Stimulated activated CD8-positive, alpha-beta memory T cell treated with anti-CD3 and anti-CD28 coated beads, Interleukin-12 subunit alpha, Interleukin-12 subunit beta, amount 100 ng/mL, for 24 hours (primary cell): Measurements from ENCODE around the gene ZNF148.

ENCODE experiments used
- DNase-seq: peaks from one replicate; pipeline ENCODE4 v3.0.0-alpha.2; 2020; ENCODE audit errors: extremely low read depth

The ZNF148 gene

DNA sequence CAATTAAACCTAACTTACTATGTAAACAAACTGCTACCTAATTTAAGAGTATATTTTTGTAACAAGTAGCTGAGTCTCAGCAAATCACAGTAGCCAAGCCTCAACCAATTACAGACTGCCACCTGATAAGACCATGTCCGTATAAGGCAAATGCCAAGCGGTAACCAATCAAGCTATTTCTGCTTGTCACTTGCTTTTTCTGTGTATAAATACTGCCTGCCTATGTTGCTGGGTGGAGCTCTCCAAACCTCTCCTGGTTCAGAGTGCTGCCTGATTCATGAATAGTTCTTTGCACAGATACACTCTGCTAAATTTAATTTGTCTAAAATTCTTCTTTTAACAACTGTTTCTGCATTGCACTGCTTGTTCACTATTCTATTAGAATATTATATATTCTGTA is 42.6 kb downstream of the ZNF148 start:
- DNase-seq, result no peak

DNA sequence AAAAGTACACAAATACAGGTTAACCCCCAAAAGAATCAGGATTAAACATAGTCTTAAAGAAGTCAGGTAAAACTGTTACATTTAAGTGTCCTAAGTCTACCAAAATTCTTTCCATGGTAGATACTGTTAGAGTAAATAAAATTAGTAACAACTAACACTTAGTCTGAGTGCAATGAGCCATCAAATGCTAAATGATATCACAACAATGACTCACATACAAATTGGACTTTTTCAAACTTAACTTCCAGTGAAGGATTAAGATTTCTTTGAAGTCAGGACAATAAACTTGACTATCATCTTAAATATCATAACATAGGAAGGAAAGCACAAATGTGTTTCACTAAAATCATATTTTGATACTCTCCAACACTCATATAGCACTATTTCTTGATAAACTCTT is 43.9 kb downstream of the ZNF148 start:
- no peak for DNase-seq

DNA sequence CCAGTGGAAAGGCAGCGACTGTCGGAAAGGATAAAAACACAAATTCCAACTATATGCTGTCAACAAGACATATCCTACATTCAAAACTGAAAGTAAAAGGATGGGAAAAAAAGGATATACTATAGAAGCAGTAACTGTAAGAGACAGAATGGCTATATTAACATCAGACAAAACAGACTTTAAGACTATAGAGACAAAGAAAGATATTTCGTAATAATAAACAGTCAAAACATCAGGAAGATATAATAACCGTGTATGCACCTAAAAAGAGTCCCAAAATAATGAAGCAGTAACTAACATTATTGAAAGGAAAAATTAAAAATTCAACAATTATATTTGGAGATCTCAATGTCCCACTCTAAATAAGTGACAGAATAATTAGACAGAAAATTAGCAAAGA is 48.2 kb downstream of the ZNF148 start:
- DNase-seq, result no peak

DNA sequence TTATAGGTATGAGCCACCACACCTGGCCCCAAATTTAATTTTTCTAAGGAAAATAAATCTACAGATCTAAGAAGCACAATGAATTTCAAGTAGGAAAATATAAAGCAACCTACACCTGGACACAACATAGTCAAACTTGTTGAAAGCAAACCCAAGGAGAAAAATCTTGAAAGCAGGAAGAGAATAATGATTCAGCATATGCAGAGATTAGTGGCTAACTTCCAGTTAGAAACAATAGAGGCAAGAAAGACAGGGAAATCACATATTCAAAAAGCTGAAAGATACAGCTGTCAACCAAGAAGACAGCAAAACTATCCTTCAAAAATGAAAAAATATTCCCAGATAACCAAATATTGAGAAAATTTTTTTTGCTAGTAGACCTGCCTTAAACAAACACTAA is 49.4 kb downstream of the ZNF148 start:
- DNase-seq, result no peak

DNA sequence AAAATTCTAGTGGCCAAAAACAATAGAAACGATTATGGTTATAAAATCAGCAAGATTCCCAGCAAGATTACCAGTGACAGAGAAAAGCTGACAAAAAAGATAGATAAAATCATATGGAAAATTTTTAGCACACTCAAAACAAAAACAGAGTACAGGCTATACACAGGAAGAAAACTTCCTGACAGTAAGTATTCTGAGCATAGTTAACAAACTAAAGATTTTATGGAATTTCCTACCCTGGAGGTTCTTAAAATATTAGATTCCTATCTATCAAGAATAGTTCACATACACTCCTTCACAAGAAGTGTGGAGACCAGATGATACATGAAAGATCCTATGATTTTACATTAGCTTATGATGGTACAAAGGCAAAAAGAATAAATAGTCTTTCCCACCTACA is 50.8 kb downstream of the ZNF148 start:
- no peak for DNase-seq

DNA sequence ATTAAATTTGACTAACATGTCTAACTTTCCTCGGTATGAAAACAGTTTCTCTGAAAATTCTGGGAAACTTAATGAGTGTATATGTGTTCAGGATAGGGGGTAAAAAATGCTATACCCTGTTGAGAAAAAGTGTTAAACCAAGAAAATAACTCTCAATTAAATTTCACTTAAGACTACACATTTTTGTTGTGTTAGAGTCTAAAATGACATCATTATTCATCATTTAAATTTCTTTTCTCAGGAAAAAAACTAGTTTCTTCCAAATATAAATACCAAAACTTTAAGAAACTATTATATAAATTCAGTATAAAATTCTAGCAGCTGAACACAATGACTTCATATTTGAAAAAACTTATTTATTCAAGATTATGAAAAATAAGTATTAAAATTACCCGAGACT is 52.2 kb downstream of the ZNF148 start:
- no peak for DNase-seq

DNA sequence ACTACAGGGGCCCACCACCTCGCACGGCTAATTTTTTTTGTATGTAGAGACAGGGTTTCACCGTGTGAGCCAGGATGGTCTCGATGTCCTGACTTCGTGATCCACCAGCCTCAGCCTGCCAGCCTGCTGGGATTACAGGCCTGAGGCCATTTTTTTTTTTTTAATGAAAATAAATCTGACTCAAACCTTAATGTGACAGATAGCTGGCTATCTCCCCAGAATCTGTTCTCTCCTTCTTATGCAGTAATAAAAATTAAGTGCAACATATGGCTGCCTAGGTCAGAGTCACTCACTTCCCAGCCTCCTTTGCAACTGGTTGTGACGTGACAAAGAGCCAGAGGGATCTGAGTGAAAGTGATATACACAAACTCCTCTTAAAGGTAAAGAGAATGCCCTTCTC is 53.0 kb downstream of the ZNF148 start:
- no peak for DNase-seq

DNA sequence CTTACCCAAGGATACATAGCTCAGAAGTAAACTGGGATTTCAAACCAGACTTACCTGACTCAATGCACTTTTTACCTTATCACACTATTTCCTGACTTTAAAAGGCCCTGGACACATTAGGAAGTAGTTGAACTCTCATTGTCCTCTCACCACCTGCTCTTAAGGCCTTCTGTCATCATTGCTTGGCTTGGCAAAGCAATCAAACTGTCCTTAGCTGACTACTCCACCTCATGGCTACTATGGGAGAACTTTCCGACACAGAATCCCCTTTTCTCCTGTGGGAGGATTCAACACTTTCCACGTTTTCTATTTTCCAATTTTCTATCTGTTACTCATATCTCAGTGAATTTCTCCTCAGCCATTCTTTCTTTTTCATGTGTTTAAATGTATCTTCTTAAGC is 55.4 kb downstream of the ZNF148 start:
- no peak for DNase-seq

DNA sequence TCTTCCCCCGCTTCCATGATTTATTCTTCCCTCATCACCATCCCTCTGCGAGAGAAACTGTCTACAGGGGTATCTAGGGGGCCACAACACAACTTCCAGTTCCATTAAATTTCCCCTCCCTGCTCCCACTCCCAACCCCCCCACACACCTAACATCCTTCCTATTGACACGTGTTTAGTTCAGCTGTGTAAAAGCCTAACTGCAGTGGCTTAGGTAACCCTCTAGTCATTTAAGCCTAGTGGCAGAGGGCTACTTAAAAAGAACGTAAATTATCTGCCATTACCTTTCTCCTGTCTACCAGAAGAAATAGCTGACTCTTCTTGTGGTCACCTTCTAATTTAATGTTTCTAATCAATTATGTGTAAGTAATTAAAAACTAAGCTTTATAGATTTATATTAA is 56.3 kb downstream of the ZNF148 start:
- no peak for DNase-seq

DNA sequence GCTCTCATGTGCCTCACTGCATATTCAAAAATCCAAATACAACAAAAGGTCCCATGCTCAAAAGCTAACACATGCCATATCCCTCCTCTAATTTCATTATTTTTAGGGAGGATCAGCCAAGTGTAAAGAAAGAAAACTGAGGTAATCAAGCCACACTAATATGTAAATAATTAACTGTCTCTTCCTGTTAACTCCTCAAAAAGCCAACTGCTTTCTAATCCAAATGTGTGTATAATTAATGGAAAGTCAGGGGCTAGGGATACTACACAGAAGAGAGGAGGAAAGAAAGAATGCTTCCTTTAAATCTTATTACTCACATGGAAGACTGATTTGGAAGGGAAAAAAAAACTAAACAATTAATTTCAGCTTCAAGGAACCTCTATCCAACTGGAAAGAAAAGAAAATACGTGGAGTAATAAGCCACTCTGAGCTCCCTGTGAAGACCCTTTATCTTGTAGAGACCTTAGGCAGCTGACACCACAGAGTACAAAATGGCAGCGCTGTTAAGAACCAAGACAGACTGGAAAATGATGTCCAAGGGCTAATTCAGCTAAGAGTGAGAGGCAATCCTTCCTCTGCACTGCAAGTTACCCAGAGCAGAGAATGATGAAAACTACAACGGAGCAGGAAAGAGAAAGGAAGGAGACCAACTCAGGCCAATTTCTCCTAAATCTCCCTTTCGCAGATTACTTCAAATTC is 56.8 kb downstream of the ZNF148 start:
- no peak for DNase-seq

DNA sequence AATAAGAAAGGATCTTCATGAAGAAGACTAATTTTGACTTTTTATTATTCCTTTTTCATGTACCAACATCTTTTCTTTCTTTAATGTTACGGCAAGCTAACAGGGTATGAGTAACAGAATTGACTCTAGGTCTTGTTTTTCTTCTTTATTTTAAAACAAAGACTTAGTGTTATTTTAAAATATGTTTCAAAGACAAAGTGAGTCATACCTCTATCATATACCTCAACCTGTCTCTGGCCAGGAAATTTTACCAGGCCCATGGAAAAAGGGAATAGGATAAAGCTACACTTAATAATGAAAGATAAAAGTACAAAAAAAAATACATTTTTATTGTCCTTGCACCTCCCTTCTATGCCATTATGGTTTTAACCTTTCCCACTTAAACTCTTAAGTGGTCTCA is 57.4 kb downstream of the ZNF148 start:
- DNase-seq, result no peak

DNA sequence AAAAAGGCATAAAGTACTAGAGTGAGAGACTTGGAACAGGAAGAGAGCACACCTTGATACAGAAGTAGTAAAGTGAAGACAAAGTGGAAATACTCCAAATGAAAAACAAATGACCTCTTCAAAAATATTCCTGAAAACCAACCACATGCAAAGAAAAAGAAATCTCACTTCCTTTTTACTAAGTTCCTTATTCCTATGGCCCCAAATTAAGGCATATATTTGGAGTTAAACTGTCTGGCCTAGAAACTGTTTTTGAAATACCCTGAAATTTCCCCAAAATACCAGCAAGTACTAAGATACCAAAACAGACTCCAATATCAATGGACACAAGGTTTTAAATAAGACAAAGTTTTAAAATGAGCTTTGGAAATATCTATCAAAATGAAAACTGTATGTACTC is 58.2 kb downstream of the ZNF148 start:
- DNase-seq, result no peak

DNA sequence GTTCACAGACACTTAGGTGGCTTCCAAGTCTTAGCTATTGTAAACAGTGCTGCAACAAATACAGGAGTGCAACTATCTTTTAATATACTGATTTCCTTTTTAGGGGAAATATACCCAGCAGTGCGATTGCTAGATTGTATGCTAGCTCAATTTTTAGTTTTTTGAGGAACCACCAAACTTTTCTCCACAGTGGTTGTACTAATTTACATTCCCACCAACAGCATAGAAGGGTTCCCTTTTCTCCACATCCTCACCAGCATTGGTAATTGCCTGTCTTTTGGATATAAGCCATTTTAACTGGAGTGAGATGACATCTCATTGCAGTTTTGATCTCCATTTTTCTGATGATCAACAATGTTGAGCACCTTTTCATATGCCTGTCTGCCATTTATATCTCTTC is 58.9 kb downstream of the ZNF148 start:
- no peak for DNase-seq

DNA sequence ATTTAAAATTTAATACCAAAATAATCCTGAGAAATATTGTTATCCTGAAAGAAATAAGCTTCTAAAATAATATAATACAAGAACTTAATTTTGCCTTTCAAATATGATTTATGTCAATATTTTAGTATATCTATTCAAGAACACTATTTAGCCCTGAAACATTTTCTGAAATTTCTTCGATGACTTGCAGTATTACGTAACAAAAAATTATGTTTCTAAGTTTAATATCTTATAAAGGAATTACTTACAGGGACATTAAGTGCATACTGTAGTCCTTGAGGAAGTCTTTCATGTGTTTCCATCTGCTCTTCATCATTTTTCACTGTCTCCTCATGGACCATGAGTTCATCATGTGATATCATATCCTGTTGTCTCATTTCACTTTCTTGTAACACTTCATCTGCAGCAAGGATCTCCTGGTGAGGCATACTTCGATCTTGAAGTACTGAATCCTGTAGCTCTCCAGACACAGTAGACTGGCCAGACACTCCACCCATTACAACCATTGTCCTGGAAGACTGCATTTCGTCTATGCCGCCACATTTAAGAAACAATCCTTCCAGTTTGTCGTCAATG is 62.0 kb downstream of the ZNF148 start:
- DNase-seq, result no peak

DNA sequence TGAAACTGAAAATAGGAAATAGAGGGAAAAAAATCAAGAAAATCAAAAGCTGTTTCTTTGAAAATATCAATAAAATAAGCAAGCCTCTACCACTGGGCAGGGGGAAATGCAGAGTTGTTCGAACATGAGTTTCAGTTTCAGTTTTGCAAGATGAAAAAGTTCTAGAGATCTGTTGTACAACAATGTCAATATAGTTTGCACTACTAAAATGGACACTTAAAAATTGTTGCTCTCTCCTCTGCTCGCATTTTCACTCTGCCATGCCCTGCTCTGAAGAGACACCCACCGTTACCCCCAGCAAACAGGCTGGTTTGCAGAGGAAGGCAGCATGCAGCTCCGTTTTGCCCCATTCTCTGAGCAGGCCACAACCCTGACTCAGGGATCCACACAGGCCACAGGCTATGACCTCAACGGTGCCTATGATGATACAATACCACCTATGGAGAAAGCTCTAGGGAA is 64.5 kb downstream of the ZNF148 start:
- peak; percentile 11 for DNase-seq

DNA sequence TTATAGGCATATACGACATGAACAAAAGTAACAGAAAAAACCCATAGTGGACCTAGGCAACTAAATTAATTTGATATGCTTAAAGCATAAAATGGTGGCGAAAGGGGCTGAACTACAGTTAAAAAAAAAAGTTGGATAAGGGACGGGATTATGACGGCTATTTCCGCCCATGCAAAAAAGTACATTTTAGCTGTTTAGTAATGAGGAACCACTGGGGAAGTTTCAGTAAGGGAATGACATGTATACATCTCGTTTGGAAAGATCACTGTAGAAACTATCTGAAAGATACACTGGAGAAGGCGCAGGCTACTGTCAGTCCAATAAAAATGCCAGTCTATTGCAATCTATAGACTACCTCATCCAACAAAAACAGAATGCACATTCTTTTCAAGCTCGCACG is 65.6 kb downstream of the ZNF148 start:
- no peak for DNase-seq

DNA sequence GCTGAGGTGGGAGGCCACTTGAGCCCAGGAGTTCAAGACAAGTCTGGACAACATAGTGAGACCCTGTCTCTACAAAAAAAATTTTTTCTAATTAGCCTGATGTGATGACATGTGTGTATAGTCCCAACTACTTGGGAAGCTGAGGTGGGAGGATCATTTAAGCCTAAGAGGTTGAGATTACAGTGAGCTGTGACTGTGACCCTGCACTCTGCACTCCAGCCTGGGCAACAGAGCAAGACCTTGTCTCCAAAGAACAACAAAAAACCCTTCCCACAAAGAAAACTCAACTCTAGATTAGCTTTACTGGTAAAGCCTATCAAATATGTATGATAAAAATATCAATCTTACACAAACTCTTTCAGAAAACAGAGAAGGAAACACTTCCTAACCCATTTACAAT is 68.5 kb downstream of the ZNF148 start:
- DNase-seq, result no peak

DNA sequence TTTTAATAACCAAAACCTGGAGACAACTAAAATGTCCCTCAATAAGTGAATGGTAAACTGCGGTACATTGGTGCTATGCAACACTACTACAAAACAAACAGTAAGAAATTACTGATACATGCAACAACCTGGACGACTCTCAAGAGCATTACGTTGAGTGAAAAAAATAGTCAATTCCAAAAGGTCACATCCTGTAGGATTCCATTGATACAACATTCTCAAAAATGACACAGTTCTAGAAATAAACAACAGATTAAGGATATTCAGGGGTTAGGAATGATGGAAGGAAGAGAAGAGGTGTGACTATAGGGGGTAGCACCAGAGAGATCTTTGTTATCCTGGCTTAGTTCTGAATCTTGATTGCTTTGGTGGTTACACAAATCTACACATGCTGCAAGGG is 72.2 kb downstream of the ZNF148 start:
- DNase-seq, result no peak

DNA sequence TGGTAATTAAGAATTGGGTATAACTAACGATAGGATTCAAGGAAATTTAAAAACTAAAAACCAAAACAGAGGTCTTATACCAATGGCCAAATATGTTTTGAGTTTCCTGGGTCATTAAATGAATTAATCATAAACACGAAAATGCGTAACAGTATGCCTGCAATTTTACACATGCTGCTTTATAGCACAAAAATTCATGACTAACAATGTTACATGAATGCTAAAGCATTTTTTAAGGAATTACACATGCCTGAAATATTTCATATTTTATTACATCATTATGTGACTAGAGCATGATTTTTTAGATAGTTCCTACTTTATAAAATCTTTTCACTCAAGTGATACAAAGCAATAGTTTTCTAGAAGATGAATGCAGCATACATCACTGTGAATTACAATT is 74.7 kb downstream of the ZNF148 start:
- no peak for DNase-seq

DNA sequence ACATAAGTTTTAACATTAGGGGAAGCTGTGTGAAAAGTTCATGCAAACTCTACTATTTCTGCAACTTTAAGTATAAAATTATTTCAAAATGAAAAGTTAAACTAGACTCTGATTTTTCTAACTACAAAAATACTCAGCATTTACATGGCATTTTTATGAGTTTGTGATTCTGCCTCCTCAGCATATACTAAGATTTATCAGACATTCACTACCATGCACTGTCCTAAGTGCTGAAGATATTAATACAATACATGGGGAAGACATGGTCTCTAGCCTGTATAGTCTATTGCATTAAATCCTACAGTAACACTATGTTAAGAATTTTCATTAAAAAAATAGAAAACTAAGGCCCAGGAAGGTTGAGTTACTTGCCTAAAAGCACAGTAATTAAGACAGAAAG is 80.7 kb downstream of the ZNF148 start:
- no peak for DNase-seq

DNA sequence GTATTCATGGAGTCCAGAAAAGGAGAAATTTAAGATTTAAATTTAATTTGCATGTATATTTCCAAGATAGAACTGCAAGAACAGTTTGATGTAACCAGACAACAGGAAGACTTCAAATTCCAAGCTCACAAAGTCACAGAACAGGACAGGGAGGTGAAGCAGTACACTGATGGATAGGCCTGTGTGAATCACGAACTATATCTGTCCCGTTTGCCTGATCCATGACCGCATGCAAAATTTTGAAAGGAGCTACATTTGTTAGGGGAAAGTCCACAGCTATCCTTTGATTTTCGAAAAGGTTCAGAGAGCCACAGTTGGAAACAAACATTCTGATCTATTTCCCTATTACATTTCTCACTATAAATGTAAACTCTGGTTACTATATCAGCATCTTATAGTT is 83.1 kb downstream of the ZNF148 start:
- no peak for DNase-seq

DNA sequence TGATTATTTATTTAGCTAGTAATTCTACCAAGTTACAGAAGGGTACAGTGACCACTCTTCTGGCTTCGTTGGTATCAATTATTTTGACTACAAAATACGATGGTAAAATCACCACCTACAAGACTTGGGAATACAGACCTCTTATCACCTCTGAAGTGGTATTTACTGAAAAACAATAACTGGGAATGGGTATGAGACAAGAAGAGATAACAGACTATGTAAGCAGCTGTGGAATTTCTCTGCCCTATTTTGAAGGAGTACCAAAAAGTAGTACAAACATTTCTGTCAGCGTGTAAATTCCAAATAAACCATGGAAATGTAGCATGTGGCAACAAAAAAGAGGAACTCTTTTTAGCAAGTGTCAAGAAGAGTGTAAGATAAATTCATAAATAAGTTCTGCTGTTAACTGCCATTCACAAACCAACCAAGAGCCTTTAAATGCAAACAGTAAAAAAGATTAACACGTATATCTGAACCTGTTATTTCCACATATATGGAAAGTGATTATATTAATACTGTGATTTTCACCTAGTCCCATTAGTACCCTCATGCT is 85.6 kb downstream of the ZNF148 start:
- DNase-seq, result no peak

DNA sequence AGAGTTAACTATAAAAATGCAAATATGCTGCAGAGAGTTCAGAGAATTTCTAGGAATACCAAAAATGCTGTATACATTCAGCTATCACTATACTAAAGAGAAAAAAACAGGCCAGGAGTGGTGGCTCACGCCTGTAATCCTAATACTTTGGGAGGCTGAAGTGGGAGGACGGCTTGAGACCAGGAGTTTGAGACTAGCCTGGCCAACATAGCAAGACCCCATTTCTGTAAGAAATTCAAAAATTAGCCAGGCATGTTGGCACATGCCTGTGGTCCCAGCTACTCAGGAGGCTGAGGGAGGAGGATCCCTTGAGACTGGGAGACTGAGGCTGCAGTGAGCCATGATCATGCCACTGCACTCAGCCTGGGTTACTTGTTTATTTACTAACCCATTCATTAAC is 87.9 kb downstream of the ZNF148 start:
- DNase-seq, result no peak

DNA sequence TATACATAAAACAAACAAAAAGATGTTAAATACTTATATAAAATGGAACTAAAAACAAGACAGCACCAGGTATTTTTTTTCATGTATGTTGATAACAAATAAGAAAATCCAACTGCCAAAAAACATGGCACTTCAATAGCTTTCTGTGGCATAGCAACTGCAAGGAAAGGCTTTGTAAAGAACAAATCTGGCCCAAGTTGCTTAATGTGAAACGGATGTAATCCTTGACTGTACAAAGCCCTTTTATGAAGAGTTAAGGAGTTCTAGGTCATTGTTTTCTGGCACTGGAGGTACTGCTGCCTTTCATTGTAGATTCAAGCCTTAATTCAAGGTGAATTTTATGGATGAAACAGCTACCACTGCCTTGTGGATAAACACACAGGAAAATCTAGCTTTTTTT is 93.7 kb downstream of the ZNF148 start:
- DNase-seq, result no peak
